ENCODE results near the gene ZFPL1.

ZFPL1 gene

GRCh38 chr11:65126624-65127274, 42.7 kb downstream of the ZFPL1 start:
- DNase-seq (ENCODE audit: low read depth): no peak
- no peak overlapping the region for H3K4me3 ChIP-seq (ENCODE audit: low read length)
- no peak for TF ChIP-seq CTCF (conservative IDR thresholded peaks at IDR 0.05; ENCODE audit: low read length)

- DNase-seq (ENCODE audit: low read depth): no peak
- H3K4me3 ChIP-seq (ENCODE audit: low read length): no peak overlapping the region
- no peak for TF ChIP-seq CTCF (conservative IDR thresholded peaks at IDR 0.05; ENCODE audit: low read length)
Measured at GRCh38 chr11:65127473-65128181, 43.6 kb downstream of the ZFPL1 start.

- no peak for TF ChIP-seq CTCF (conservative IDR thresholded peaks at IDR 0.05; ENCODE audit: low read length)
- no peak overlapping the region for H3K4me3 ChIP-seq (ENCODE audit: low read length)
- no peak for DNase-seq (ENCODE audit: low read depth)
Measured at GRCh38 chr11:65128182-65129145, 44.4 kb downstream of the ZFPL1 start.

- DNase-seq (ENCODE audit: low read depth): no peak
- no peak for TF ChIP-seq CTCF (conservative IDR thresholded peaks at IDR 0.05; ENCODE audit: low read length)
- H3K4me3 ChIP-seq (ENCODE audit: low read length): no peak overlapping the region
Measured at GRCh38 chr11:65129649-65130441, 45.8 kb downstream of the ZFPL1 start.

GRCh38 chr11:65130631-65131416, 46.8 kb downstream of the ZFPL1 start:
- DNase-seq (ENCODE audit: low read depth): no peak
- TF ChIP-seq CTCF (conservative IDR thresholded peaks at IDR 0.05; ENCODE audit: low read length): no peak
- no peak overlapping the region for H3K4me3 ChIP-seq (ENCODE audit: low read length)

- TF ChIP-seq CTCF (conservative IDR thresholded peaks at IDR 0.05; ENCODE audit: low read length): no peak
- DNase-seq (ENCODE audit: low read depth): no peak
- no peak overlapping the region for H3K4me3 ChIP-seq (ENCODE audit: low read length)
Measured at GRCh38 chr11:65131417-65131776, 47.4 kb downstream of the ZFPL1 start.

Measured in AG10803 (cell line).